Measurements from ENCODE around the gene GPAT2.
"Not testable (repeated sequence)": the region's sequence is repeated elsewhere in the genome, so short reads cannot be mapped to it uniquely, and the experiment has no call there.

GPAT2 gene

DNA sequence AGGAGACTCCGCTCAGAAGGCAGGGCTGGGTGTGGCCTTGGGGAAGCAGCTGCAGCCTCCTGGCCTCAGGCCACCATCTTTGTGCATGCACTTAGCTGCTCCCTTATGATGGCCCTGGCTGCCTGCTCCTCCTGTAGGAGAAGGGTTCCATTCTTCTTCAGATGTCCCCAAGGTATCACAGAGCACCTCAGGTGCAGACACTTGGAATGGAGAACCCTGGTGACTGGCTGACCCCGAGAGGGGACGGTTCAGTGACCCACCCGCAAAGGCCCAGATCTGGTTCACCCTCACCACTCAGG is 9.6 kb downstream of the GPAT2 start:
- H3K4me3 ChIP-seq (ENCODE audit: low read length) = no peak overlapping the region
- no peak for TF ChIP-seq ZNF274 (IDR thresholded peaks at IDR 0.05; ENCODE audit: low read depth, low read length)

DNA sequence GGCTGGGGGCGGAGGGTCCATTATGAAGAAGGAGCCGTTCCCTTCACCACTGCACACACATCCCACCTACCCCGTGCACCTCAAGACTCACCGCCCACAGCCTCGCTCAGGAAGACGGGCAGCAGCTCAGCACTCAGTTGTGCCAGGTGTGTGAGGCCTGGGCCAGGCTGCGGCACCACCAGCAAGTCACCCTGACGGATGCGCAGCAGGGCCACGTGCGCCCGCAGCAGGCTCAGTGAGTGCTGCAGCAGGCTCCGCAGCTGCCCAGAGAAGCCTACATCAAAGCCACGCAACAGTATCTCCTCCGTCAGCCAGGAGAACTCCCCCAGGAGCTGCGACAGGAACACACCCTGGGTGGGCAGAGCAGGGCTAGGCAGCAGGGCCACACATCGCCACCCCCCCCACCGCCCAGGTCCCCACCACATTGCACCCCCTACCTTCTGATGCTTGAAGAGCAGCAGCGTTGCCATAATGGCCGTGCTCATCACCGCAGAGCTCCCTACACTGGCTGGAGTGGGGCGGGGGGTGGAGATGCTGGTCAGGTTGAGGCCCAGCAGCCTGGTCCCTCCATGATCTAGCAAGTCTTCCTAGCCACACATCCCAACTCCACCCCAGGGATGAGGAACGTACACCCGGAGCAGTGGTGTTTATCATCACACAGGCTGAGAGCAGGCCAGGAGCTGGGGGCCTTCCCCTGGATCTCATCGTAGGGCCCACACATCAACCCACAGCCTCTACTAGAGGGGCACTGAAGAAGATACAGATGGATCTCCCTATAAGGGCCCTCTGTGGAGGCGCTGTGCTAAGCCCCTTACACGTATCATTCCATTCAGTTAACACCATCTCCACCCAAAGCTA is 10.2 kb downstream of the GPAT2 start:
- no peak overlapping the region for H3K4me3 ChIP-seq (ENCODE audit: low read length)
- no peak for TF ChIP-seq ZNF274 (IDR thresholded peaks at IDR 0.05; ENCODE audit: low read depth, low read length)

DNA sequence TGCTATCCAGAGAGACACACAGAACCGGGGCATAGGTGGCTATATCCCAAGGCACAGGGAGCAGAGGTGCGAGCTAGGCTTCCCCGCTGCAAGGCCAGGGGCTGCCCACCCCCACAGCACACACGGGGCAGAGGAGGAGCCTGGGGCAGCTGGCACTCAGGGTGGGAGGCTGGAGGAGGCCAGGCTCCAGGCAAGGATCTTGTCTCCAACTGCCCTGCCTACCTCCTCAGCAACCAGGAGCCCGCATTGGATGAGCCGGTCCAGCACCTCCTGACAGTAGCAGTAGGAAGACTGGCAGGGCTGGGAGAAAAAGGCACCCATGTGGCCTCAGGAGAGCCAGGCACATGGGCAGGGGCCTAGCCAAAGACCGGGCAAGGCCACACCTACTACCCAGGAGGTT is 11.0 kb downstream of the GPAT2 start:
- H3K4me3 ChIP-seq (ENCODE audit: low read length) = not testable (repeated sequence)

DNA sequence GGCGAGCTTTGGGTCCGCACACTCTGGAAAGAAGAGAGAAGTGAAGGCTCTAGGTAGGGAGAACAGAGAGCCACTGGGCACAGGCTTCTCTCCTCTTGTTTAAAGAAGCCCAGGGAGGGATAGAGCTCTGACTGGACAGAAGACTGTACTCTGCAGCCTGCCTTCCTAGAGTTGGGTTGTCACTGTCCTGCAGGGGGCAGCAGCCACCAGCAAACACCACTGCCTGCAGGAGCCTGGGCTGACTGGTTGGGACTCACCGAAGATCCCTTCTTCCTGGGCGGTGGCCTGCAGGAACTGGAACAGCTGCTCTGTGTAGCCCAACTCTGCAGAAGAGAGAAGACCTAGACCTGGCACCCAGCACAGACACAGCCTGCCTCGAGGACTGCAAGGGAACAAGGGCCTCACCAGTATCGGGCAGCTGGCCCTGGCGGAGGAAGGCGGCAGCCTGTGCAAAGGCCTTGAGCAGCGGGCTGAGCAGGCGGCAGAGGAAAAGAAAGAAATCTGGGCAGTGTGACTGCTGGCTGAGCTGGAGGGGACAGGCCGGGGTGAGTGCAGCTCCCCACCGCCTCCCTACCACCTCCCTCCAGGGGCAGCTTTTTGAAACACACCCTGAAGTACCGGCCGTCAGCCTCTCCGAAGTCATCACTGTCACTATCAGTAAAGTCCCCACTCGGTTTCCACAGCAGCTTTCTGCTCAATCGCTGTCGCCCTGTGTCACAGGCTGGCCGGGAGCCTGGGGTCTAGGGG is 11.8 kb downstream of the GPAT2 start:
- H3K4me3 ChIP-seq (ENCODE audit: low read length) = not testable (repeated sequence)

DNA sequence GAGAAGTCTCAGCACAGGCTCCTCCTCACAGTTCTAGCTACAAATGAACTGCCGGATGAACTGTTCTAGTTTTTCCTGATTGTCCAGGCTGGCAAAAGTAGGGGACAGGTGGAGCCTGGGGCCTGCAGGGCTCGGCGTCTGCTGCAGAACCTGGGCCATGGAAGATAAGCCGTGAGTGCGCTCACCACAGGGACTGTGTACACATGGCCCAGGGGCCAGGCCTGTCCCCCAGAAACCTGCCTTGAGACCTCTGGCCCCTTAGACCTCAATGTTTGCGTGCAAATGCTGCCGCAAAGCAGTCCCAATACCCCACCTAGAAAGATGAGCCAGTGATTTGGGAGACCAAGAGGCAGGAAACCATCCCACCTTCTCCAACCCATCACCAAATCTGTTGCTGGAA is 12.6 kb downstream of the GPAT2 start:
- not testable (repeated sequence) for H3K4me3 ChIP-seq (ENCODE audit: low read length)

DNA sequence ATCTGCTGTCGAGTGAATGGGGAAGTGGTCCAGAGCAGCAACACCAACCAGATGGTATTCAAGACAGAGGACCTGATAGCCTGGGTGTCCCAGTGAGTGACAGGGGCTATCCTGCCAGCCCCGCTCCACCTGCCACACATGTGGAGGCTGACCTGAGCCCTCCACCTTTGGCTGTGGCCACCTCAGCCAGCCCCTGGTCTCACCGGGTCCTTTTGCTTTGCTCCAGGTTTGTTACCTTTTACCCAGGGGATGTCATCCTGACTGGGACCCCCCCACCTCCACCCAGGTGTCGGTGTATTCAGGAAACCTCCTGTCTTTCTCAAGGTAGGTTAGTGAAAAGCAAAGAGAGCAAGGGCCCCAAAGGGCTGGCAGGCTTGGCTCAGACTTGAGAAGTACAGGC is 13.6 kb downstream of the GPAT2 start:
- H3K4me3 ChIP-seq (ENCODE audit: low read length) = not testable (repeated sequence)

DNA sequence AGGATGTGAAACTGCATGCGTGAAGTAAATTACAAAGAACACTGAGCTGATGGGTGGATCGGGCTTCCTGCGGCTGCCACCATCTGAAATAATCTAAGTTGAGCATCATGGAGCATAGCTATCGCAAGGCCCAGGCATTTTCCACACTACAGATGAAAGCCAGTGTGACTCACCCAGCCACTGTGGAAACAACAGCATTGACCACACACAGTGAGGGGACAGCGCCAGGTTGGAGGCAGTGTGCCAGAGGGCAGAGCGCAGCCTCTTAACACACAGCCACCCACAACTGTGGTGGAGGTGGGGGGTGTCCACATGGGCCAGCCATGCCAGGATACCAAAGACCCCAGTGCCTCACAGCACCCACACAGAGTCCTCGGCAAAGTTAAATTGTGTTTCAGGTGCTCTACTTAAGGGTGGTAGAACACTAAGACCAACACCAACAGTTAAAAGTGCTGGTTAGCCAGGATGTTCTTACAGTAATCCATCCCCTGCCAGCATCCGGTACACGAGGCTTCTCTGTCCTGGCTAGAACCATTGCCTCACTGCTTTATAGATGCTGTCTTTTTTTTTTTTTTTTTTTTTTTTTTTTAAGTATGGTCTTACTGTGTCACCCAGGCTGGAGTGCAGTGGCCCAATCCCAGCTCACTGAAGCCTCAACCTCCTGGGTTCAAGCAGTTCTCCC is 14.7 kb downstream of the GPAT2 start:
- not testable (repeated sequence) for H3K4me3 ChIP-seq (ENCODE audit: low read length)

DNA sequence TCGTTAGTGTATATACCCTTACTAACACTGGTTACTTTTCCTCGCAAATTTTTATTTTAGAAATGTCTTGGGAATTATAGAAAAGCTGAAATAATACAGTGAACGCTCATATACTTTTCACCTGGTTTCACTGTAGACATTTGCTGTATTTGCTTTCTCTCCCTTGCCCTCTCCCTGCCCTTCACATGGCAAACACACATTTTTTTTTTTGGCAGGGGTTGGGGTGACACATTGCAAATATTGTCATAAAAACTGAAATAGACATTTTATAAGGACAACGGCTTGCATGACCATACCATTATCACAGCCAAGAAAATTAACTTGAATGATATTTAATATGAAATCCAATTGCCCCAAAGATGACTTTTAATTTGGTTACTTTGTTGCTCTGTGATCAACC is 18.4 kb downstream of the GPAT2 start:
- not testable (repeated sequence) for H3K4me3 ChIP-seq (ENCODE audit: low read length)

DNA sequence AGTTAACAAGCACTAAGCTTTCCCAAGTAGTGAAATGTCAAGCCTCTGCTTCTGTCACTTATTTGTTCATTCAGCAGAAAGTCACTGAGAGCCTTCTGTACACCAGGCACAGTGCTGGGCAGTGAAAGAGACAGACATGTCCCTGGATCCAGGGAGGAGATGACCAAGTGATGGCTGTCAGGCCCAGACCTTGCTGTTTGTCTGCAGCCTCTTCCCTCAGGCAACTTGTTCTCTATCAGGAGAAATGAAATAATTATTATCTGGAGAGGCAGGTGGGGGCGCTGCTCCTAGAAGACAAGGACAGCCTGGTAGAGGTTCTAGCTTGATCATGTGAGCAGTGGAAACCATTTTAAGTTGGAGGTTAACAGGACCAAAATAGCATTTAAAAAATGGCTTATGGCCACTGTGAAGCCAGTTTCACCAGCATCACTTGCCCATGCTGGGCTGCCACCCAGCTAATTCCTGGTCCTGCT is 21.9 kb downstream of the GPAT2 start:
- not testable (repeated sequence) for H3K4me3 ChIP-seq (ENCODE audit: low read length)

DNA sequence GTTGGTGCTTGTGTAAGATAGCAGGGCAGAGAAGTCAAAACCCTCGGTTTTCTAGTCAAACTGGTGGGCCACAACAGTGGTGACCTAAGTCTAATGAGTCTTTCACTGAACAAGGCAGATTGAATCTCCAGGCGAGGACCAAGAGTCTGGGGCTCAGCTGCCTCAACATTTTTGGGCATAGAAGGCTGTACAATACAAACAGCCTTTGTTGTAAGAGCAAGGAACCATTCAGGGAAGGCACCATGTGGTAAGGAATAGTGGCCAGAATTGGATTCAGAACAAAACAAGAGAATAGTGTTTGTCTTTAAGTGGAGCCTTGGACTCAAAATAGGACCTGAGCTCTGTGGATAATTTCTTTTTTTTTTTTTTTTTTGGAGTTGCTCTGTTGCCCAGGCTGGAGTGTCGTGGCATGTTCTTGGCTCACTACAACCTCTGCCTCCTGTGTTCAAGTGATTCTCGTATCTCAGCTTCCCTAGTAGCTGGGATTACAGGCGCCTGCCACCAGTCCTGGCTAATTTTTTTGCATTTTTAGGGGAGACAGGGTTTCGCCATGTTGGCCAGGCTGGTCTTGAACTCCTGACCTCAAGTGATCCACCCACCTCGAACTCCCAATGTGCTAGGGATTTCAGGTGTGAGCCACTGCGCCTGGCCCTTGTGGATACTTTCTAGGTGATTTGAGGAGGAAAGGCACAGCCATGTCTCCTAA is 22.5 kb downstream of the GPAT2 start:
- H3K4me3 ChIP-seq (ENCODE audit: low read length) = not testable (repeated sequence)

DNA sequence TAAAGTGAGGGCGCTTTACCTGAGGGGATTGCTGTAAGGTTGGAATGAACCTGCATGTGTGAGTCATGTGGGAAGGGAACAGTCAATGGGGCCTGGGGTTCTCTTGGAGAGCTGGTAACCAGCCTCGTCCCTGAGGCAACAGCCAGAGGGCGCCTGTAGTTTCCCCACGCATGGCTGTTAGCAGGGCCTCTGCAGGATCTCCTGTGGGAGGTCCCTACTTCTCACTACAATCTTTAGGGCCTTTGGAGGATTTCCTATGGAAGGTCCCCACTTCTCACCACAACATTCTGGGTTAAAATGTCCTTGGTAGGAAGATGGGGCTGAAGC is 23.6 kb downstream of the GPAT2 start:
- not testable (repeated sequence) for H3K4me3 ChIP-seq (ENCODE audit: low read length)

DNA sequence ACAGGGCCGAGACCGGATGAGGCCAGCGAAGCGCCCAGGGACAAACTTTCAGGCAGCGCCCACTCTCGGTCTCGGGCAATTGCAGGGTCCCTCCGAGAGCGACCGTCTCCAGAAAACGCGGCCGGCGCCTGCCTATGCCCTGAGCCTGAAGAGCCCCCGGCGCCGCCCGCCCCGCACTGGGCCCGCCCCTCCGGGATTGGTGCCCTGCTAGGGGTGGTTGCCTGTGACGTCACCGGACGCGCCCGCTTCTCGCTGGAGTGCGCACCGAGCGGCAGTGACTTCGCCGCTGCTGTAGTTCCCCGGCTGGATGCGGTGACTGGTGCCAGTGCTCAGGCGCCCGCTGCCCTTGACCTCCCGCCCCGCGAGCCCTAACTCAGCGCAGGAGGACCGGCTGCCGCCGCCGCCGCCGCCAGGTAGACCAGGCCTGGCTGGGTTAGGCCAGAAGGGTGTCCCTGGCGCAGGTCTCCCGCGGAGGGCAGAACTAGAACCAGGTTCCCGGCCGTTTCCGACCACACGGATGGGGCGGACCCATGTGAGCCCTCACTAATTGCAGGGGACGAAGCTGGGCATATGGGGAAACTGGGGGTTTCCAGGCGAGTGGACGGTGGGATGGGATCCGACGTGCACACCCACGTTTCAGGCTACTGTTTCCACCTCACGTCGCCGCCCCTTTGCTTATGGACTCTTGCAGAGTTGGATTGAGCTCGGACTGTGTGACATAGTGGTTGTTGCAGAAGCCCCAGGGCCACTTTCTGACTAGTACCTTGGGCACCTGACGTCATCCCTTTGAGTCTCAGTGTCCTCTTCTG is 24.2 kb downstream of the GPAT2 start:
- peak overlapping the region; percentile 38; the same call in 1 of the 2 replicates for H3K4me3 ChIP-seq (ENCODE audit: low read length)

DNA sequence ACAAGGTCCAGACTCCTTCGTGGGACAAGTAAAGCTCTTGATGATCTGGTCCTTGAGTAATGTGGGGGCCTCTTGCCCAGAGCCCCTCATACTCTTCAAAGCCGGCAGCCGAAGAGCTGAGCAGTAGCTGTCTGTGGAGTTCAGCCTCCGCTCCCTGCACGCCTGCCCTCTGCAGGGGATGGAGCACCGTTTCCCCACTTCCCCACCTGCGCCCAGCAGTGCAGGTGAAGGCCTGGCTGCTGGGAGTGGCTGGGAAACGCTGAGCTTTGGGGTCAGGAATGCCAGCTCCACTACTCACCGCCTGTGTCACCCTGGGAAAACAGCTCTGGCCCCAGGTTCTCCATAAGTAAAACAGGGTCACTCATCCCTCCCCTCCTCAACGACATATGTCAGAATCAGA is 24.9 kb downstream of the GPAT2 start:
- peak overlapping the region; percentile 38; the same call in 1 of the 2 replicates for H3K4me3 ChIP-seq (ENCODE audit: low read length)

DNA sequence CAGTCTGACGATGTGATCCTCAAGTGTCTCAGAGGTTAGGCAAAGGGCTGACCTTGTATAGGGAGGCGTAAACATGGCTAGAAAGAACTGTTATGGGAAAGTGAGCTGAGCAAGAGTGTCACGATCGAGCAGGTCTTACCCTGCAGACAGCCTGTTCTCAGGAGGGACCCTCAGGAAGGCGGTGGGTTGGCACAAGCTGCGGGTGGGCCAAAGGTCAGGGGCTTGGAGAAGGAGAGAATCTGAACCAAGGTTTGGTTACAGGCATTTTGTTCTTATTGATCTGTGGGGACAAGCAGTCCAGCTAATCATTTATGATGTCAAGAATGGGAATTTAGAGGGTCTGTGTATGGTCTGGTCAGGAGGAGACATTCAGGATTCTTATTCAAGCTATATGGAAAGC is 26.7 kb downstream of the GPAT2 start:
- not testable (repeated sequence) for H3K4me3 ChIP-seq (ENCODE audit: low read length)

DNA sequence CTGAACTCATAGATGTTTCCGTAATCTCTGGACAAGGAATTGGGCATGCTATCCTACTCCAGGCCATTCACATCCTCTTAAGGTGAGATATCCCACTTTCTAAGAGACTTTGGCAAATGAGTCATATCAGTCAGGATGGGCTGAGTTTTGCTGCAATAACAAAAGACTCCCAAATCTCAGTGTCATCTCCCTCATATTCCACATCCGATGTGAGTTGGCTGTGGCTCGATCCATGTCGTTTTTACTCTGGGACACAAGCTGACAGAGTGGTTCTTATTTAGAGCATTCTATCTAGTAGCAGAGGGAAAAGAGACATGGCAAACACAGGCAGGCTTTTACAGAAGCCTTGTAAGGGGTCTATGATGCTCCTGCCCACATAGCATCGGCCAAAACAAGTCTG is 28.5 kb downstream of the GPAT2 start:
- H3K4me3 ChIP-seq (ENCODE audit: low read length) = not testable (repeated sequence)

DNA sequence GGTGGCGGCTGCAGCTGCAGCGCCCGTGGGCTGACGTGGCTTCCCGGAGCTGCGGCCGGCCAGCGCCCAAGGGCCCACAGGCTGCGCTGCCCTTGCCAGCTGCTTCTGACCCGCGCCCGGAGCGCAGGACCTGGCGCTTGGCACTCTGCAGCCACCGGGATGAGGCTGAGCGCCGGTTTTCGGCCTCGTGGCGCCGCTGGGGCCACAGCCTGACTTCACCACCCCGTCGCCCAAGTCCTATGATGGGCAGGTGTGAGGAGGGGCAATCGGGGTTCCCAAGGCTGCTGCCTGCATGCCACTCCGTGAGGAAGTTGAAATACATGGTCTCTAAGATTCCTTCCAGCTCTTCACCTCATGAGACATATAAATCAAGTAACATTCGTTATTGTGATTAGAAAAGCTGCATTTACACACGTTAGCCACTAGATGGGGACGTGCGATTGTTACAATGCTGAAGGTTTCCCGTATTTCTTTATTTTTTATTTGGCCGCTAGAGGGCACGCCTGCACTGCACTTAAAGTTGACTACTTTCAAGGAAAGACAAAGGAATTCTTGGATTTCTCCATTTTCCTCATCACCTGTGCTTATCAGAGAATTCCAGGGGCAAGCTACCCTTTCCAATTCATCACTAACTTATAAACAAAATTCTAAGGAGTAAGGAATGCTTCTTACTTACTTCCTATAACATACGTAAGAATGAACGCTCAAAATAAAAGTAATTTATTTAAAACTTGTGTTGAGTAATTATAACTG is 42.0 kb downstream of the GPAT2 start:
- H3K4me3 ChIP-seq (ENCODE audit: low read length) = peak overlapping the region; percentile 91

DNA sequence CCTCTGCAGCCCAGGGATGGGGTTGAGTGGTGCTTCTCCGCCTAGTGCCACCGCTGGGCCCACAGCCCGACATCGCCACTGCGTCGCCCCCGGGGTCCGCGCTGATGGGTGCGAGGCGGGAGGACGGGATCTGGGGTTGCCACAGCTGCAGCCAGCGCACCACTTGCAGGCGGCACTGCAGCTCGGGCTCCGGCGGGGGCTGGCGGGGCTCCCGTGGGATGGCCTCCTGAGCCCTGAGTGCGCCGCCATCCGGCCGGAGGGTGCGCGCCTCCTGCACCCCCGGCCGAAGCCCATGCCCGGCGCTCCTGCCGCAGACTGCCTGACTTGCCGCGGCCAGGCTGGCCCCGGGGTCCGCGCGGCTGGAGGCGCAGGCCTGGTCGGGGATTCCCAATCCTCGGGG is 42.6 kb downstream of the GPAT2 start:
- peak overlapping the region; percentile 91 for H3K4me3 ChIP-seq (ENCODE audit: low read length)

DNA sequence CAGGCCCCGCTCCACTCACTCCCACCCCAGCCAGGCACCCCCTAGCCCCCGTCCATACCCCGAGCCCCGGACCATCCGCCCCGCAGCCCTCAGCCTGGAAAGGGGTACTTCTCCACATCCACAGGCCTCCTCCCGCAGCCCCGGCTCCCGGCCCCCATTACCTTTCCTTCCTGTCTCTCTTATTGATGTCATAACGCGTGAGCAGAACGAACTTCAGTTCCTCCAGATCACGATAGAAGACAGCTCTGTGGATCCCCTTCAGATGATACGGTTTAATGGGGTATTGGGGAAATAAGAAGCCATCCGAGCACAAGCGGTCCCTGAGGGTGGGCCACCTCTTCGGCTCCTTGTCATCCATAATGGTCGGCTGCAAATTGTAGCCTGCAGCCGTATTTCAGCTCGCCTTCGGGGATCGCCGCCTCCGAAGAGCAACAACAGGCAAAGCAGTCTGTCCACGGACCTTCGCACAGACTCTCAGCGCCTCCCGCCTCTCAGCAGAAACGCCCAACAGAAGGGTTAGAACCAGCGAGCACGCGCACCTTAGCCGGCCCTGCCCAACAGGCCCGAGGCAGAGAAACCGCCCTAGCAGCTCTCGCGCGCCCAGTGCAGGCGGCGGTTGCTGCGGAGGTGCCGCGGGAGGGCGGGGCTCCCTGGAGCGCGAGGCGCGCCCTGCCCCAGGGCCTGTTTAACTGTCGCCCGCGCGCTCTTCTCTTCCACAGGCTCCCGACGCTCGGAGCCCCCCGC is 43.2 kb downstream of the GPAT2 start, which contains the start of gene ANKRD36C:
TSS of gene ANKRD36C (minus strand) at position 474 of the 744 bp plus-strand sequence. CDS start at position 358, 116 bp downstream.
- H3K4me3 ChIP-seq (ENCODE audit: low read length) = peak within 1 kb of the TSS; percentile 92

DNA sequence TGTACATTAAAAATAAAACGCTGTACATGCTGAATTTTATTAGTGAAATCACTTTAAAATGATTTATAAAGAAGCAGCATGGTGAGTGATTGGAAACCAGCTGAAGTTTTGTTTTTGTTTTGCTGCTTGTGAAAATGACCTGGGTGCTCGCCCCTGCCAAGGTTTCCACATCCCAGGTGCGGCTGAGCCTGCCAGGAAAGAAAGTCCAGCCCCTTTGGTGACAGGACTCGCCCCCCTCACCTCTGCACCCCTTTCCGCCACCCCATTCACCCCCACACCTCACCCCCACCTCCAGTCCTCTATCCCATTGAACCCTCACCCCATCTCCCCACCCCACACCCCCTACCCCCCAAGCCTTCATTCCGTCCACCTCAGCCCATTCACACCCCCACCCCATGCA is 43.8 kb downstream of the GPAT2 start:
- H3K4me3 ChIP-seq (ENCODE audit: low read length) = peak overlapping the region; percentile 57; the same call in 1 of the 2 replicates

All from GM08714 (cell line).